Fibroblast of lung (primary cell): ENCODE data around the gene CFP. TPM values are rescaled to one million over a fixed set of nuclear protein-coding genes. Genes with fewer than 3 reads are reported as not detected.

Experiments used
- DNase-seq, 2 donors: peaks; one replicate each; pipeline versions ENCODE4 v3.0.0 to v3.0.0-alpha.2; 2010; ENCODE audit warnings: low read depth in 2 of 2
- H2AFZ ChIP-seq: 2 replicates; pipeline ENCODE4 v1.5.1; 2012; ENCODE audit warnings: low read length, control low read depth, inconsistent platforms
- H3K27ac ChIP-seq: 2 replicates; pipeline ENCODE4 v1.5.1; 2011; ENCODE audit warnings: low read length, control low read depth; ENCODE audit not compliant: insufficient read depth
- H3K27me3 ChIP-seq: 2 replicates; pipeline ENCODE4 v1.5.1; 2011; ENCODE audit warnings: mild to moderate bottlenecking, low read length; ENCODE audit not compliant: control insufficient read depth, insufficient read depth
- H3K36me3 ChIP-seq: 2 replicates; pipeline ENCODE4 v1.5.1; 2011; ENCODE audit warnings: low read length; ENCODE audit not compliant: control insufficient read depth, insufficient read depth
- H3K4me1 ChIP-seq: 2 replicates; pipeline ENCODE4 v1.5.1; 2011; ENCODE audit warnings: low read length; ENCODE audit not compliant: control insufficient read depth, insufficient read depth; ENCODE audit errors: extremely low read depth
- H3K4me2 ChIP-seq: 2 replicates; pipeline ENCODE4 v1.5.1; 2011; ENCODE audit warnings: low read length, control low read depth; ENCODE audit not compliant: insufficient read depth; ENCODE audit errors: extremely low read depth
- H3K4me3 ChIP-seq, 4 experiments: fragments of 200-600 bp in 1 of 4; sonication (generic) in 1 of 4; replicated peaks in 1 of 4; 2 replicates each; pipeline ENCODE4 v1.5.1; 2011 to 2016; ENCODE audit warnings: low read length in 4 of 4, low read depth in 3 of 4, mild to moderate bottlenecking in 3 of 4, control low read depth in 2 of 4, inconsistent platforms in 1 of 4, mixed read lengths in 1 of 4; ENCODE audit not compliant: insufficient read depth in 1 of 4; ENCODE audit errors: control extremely low read depth in 1 of 4
- H3K79me2 ChIP-seq: 2 replicates; pipeline ENCODE4 v1.5.1; 2012; ENCODE audit warnings: mild to moderate bottlenecking, low read length, inconsistent platforms; ENCODE audit not compliant: control insufficient read depth, insufficient read depth
- H3K9ac ChIP-seq: 2 replicates; pipeline ENCODE4 v1.5.1; 2011; ENCODE audit warnings: mild to moderate bottlenecking, low read length, control low read depth; ENCODE audit not compliant: insufficient read depth
- H3K9me3 ChIP-seq: 2 replicates; pipeline ENCODE4 v1.5.1; 2012; ENCODE audit warnings: low read depth, low read length; ENCODE audit not compliant: control insufficient read depth, insufficient read depth
- H4K20me1 ChIP-seq: 2 replicates; pipeline ENCODE4 v1.5.1; 2011; ENCODE audit warnings: low read length; ENCODE audit not compliant: control insufficient read depth, insufficient read depth; ENCODE audit errors: extremely low read depth
- CTCF ChIP-seq, 2 donors: IDR thresholded peaks in 1 of 2; conservative IDR thresholded peaks in 1 of 2; 1 replicate in 1 of 2; 2 replicates in 1 of 2; pipeline ENCODE4 v1.5.1; 2011 to 2012; ENCODE audit warnings: low read length in 2 of 2, control low read depth in 1 of 2, inconsistent platforms in 1 of 2, low read depth in 1 of 2, mild to moderate bottlenecking in 1 of 2
- EZH2 ChIP-seq: IDR thresholded peaks from 2 replicates; pipeline ENCODE4 v1.5.1; 2012; ENCODE audit warnings: low read length, control low read depth, mild to moderate bottlenecking; ENCODE audit errors: missing control alignments
- polyA plus RNA-seq, 2 donors: library from polyadenylated mRNA; depleted of rRNA in 1 of 2; stranded (reverse) in 1 of 2; unstranded in 1 of 2; fragments of >200 nt; gene quantifications; 2 replicates each; pipeline ENCODE4 v1.2.1, GENCODE V29; 2011 to 2012; ENCODE audit warnings: missing spikeins in 1 of 2
- total RNA-seq: library from RNA; depleted of rRNA; stranded (reverse); fragments of >200 nt; gene quantifications from 2 replicates; pipeline ENCODE4 v1.2.1, GENCODE V29; 2014

The CFP gene
- total and polyA plus RNA-seq, 2 donors (not counting 1 experiment from before 2014, with no cell fraction given): 0.08 to 0.17 TPM

- Histone ChIP-seq H3K4me2 (peak overlapping the region; percentile 71), H3K4me1 (peaks cover 2% of the 10 kb centered on the region), H3K9ac (no peak overlapping the region), H4K20me1 (no peaks in the 10 kb centered on the region), H3K9me3 (no peaks in the 10 kb centered on the region), H2AFZ (peak overlapping the region; percentile 7), H3K4me3 (peak overlapping the region; percentile 35 to 94 (median 64)), H3K27me3 (no peaks in the 10 kb centered on the region), H3K79me2 (peaks cover 4% of the 10 kb centered on the region), H3K36me3 (no peaks in the 10 kb centered on the region), H3K27ac (peak overlapping the region; percentile 99)
- TF ChIP-seq EZH2 (no peak), CTCF (conservative IDR thresholded peaks at IDR 0.05 in 1 of 2, IDR thresholded peaks at IDR 0.05 in 1 of 2; ENCODE audit: low read depth in 1 of 2, low read length in 2 of 2) (no peak)
- no peak for DNase-seq
Measured at GRCh38 chrX:47659421-47659726, 29.6 kb upstream of the CFP start.

GRCh38 chrX:47658684-47659420 is 29.1 kb upstream of the CFP start, which contains the start of gene UXT:
Gene UXT, minus strand, starts transcription at chrX:47659180. Its CDS starts 253 bp downstream, at chrX:47658927.
- peak within 1 kb of the TSS; percentile 7 for H2AFZ ChIP-seq
- H3K27ac ChIP-seq: peak within 1 kb of the TSS; percentile 99
- DNase-seq: peak; percentile 94 to 97
- H3K4me3 ChIP-seq: peak within 1 kb of the TSS; percentile 60 to 94 (median 72)
- no peaks in the 10 kb centered on the region for H3K9me3 ChIP-seq
- TF ChIP-seq CTCF (conservative IDR thresholded peaks at IDR 0.05 in 1 of 2, IDR thresholded peaks at IDR 0.05 in 1 of 2; ENCODE audit: low read depth in 1 of 2, low read length in 2 of 2) (no peak), EZH2 (no peak)
- H3K4me1 ChIP-seq: peaks cover 2% of the 10 kb centered on the region
- peaks cover 4% of the 10 kb centered on the region for H3K79me2 ChIP-seq
- peak within 1 kb of the TSS; percentile 98 for H3K9ac ChIP-seq
- no peaks in the 10 kb centered on the region for H3K36me3 ChIP-seq
- H3K27me3 ChIP-seq: no peaks in the 10 kb centered on the region
- H4K20me1 ChIP-seq: no peaks in the 10 kb centered on the region
- peak within 1 kb of the TSS; percentile 71 for H3K4me2 ChIP-seq

GRCh38 chrX:47658301-47658683 is 28.6 kb upstream of the CFP start:
- Histone ChIP-seq H2AFZ (no peak overlapping the region), H3K9me3 (no peaks in the 10 kb centered on the region)

More at GRCh38 chrX:47658301-47658683, 28.6 kb upstream of the CFP start:
- peak overlapping the region; percentile 54 for H3K4me2 ChIP-seq
- H3K9ac ChIP-seq: peak overlapping the region; percentile 98
- peak overlapping the region; percentile 99 for H3K27ac ChIP-seq
- DNase-seq: no peak
- H3K36me3 ChIP-seq: no peaks in the 10 kb centered on the region
- TF ChIP-seq EZH2 (no peak), CTCF (conservative IDR thresholded peaks at IDR 0.05 in 1 of 2, IDR thresholded peaks at IDR 0.05 in 1 of 2; ENCODE audit: low read depth in 1 of 2, low read length in 2 of 2) (no peak)
- peaks cover 2% of the 10 kb centered on the region for H3K4me1 ChIP-seq
- no peaks in the 10 kb centered on the region for H4K20me1 ChIP-seq
- peaks cover 4% of the 10 kb centered on the region for H3K79me2 ChIP-seq
- no peaks in the 10 kb centered on the region for H3K27me3 ChIP-seq
- H3K4me3 ChIP-seq: peak overlapping the region; percentile 46 to 94 (median 58)
